ENCODE measurements around the gene ITPRID2.

Gene ITPRID2

DNA sequence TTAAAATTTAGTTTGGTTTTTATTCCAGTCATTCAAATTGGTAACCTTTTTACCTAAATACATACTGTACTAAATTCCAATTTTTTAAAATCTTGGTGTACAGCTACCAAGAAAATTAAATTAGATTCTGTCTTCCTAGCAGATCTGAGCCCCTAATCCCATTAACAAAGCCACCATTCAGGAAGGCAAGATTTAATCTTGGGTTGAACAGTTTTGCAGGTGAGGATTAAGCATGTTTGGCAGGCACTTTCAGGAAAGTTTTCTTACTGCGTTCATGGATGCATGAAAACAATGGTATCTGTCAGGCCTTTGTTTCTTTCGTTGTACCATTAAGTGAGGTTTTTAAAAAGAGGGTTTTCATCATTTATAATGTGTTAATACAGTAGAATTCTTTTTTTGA lies 32.8 kb downstream of the ITPRID2 start:
- Histone ChIP-seq H3K4me3 (ENCODE audit: insufficient read depth, low read length, poor library complexity, severe bottlenecking) (no peak overlapping the region), H3K27me3 (ENCODE audit: low read length) (no peaks in the 10 kb centered on the region), H3K9me2 (replicated peaks; ENCODE audit: insufficient read depth, low read length) (no peaks in the 10 kb centered on the region), H3F3A (ENCODE audit: insufficient read depth) (no peaks in the 10 kb centered on the region), H2AFZ (ENCODE audit: low read depth, low read length, severe bottlenecking) (no peak overlapping the region), H3K9me3 (ENCODE audit: insufficient read depth, low read length) (no peaks in the 10 kb centered on the region), H3K9ac (ENCODE audit: low read length) (no peak overlapping the region), H4K20me1 (ENCODE audit: low read depth, low read length) (0 out of 2 replicates have a peak, but pooled peaks cover 4% of the 10 kb centered on the region), H3K79me2 (ENCODE audit: insufficient read depth, low read length) (no peaks in the 10 kb centered on the region; the same call in 1 of the 2 replicates), H3K27ac (ENCODE audit: low read depth, low read length) (no peak overlapping the region), H3K36me3 (ENCODE audit: low read length) (peaks cover 36% of the 10 kb centered on the region), H3K4me2 (ENCODE audit: low read depth, low read length, poor library complexity, severe bottlenecking) (no peak overlapping the region)
- no peak for TF ChIP-seq EZH2phosphoT487 (conservative IDR thresholded peaks at IDR 0.05; ENCODE audit: low read length)
- TF ChIP-seq, protein P1, sequence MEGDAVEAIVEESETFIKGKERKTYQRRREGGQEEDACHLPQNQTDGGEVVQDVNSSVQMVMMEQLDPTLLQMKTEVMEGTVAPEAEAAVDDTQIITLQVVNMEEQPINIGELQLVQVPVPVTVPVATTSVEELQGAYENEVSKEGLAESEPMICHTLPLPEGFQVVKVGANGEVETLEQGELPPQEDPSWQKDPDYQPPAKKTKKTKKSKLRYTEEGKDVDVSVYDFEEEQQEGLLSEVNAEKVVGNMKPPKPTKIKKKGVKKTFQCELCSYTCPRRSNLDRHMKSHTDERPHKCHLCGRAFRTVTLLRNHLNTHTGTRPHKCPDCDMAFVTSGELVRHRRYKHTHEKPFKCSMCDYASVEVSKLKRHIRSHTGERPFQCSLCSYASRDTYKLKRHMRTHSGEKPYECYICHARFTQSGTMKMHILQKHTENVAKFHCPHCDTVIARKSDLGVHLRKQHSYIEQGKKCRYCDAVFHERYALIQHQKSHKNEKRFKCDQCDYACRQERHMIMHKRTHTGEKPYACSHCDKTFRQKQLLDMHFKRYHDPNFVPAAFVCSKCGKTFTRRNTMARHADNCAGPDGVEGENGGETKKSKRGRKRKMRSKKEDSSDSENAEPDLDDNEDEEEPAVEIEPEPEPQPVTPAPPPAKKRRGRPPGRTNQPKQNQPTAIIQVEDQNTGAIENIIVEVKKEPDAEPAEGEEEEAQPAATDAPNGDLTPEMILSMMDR (IDR thresholded peaks at IDR 0.05; ENCODE audit: insufficient read depth, low read length, poor library complexity, severe bottlenecking) = no peak

DNA sequence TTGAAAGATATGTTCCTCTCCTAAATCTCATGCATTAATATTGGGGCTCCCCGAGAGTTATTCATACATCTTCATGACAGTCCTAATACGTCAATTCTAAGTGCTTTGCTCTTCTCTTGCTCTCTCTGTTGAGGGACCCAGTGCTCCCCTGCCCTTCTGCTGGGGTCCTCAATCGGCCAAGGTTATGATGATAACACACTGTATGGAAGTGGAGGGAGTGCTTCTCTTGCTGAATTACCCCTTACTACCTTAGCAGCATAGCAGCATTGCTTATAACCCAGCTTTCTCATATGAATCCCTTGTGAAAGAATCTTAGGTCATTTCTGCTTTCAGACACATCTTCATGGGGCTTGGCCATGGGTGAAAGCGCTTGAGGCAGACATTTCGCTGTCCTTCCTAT lies 43.2 kb downstream of the ITPRID2 start:
- no peak overlapping the region for H3K4me3 ChIP-seq (ENCODE audit: insufficient read depth, low read length, poor library complexity, severe bottlenecking)
- H3F3A ChIP-seq (ENCODE audit: insufficient read depth) = no peaks in the 10 kb centered on the region
- no peak overlapping the region for H3K9ac ChIP-seq (ENCODE audit: low read length)
- no peak overlapping the region for H3K4me2 ChIP-seq (ENCODE audit: low read depth, low read length, poor library complexity, severe bottlenecking)
- peaks cover 4% of the 10 kb centered on the region for H3K36me3 ChIP-seq (ENCODE audit: low read length)
- H4K20me1 ChIP-seq (ENCODE audit: low read depth, low read length) = no peaks in the 10 kb centered on the region; the same call in 1 of the 2 replicates
- no peaks in the 10 kb centered on the region for H3K9me2 ChIP-seq (replicated peaks; ENCODE audit: insufficient read depth, low read length)
- TF ChIP-seq EZH2phosphoT487 (conservative IDR thresholded peaks at IDR 0.05; ENCODE audit: low read length) = no peak
- TF ChIP-seq, protein P1 (IDR thresholded peaks at IDR 0.05; ENCODE audit: insufficient read depth, low read length, poor library complexity, severe bottlenecking) = no peak
- H2AFZ ChIP-seq (ENCODE audit: low read depth, low read length, severe bottlenecking) = no peak overlapping the region
- H3K79me2 ChIP-seq (ENCODE audit: insufficient read depth, low read length) = no peaks in the 10 kb centered on the region
- no peaks in the 10 kb centered on the region for H3K27me3 ChIP-seq (ENCODE audit: low read length)
- no peak overlapping the region for H3K27ac ChIP-seq (ENCODE audit: low read depth, low read length)
- no peaks in the 10 kb centered on the region for H3K9me3 ChIP-seq (ENCODE audit: insufficient read depth, low read length)

DNA sequence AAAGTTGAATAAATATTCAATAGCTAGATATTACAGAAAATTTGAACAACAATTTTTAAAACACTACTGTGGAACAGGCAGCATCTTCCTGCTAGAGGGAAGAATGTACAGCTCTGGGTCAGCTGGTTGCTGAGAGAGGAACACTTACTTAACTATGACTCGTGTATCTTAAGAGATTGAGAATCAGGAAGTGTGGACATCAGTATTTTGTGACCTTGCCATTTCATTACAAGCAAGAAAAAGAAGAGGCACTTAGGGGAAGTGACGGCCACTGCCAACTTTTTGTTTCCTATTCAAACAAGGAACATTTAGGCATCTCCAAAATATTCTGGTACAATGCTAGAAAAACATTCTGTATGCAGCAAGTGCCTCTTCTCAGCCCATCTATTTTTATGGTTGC lies 45.9 kb downstream of the ITPRID2 start:
- Histone ChIP-seq H3K27ac (ENCODE audit: low read depth, low read length) (no peak overlapping the region), H3K9ac (ENCODE audit: low read length) (no peak overlapping the region), H3K4me3 (ENCODE audit: insufficient read depth, low read length, poor library complexity, severe bottlenecking) (no peak overlapping the region), H3K36me3 (ENCODE audit: low read length) (no peaks in the 10 kb centered on the region), H3K27me3 (ENCODE audit: low read length) (no peaks in the 10 kb centered on the region), H4K20me1 (ENCODE audit: low read depth, low read length) (no peaks in the 10 kb centered on the region; the same call in 1 of the 2 replicates), H3F3A (ENCODE audit: insufficient read depth) (no peaks in the 10 kb centered on the region), H2AFZ (ENCODE audit: low read depth, low read length, severe bottlenecking) (no peak overlapping the region), H3K4me2 (ENCODE audit: low read depth, low read length, poor library complexity, severe bottlenecking) (no peak overlapping the region), H3K9me3 (ENCODE audit: insufficient read depth, low read length) (no peaks in the 10 kb centered on the region), H3K79me2 (ENCODE audit: insufficient read depth, low read length) (no peaks in the 10 kb centered on the region), H3K9me2 (replicated peaks; ENCODE audit: insufficient read depth, low read length) (no peaks in the 10 kb centered on the region)
- TF ChIP-seq, protein P1 (IDR thresholded peaks at IDR 0.05; ENCODE audit: insufficient read depth, low read length, poor library complexity, severe bottlenecking) = no peak
- no peak for TF ChIP-seq EZH2phosphoT487 (conservative IDR thresholded peaks at IDR 0.05; ENCODE audit: low read length)

All from SU-DHL-6 (cell line).